Stomach (tissue), 9 donors: ENCODE results near the gene ATG10. TPM values are rescaled to one million over a fixed set of nuclear protein-coding genes. Genes with fewer than 3 reads are reported as not detected.
A peak's percentile ranks its signal among the peaks of the same experiment; 100 is the strongest.

Experiments
- DNase-seq, 2 donors: peaks; one replicate each; pipeline versions ENCODE4 v3.0.0 to v3.0.0-alpha.2; 2013 to 2019
- H3K27ac ChIP-seq, 5 donors: fragments of 200-600 bp in 4 of 5; sonication (generic) in 4 of 5; one replicate each; pipeline ENCODE4 v1.5.1; 2013 to 2019; ENCODE audit warnings: mild to moderate bottlenecking in 1 of 5, moderate library complexity in 1 of 5
- H3K27me3 ChIP-seq, 3 donors: fragments of 200-600 bp; sonication (generic); one replicate each; pipeline ENCODE4 v1.5.1; 2017 to 2019; ENCODE audit warnings: mixed run types in 1 of 3
- H3K36me3 ChIP-seq, 4 donors: fragments of 200-600 bp; sonication (generic); 1 replicate in 3 of 4; 2 replicates in 1 of 4; pipeline ENCODE4 v1.5.1; 2016 to 2019
- H3K4me1 ChIP-seq, 4 donors: fragments of 200-600 bp; sonication (generic); one replicate each; pipeline ENCODE4 v1.5.1; 2016 to 2019
- H3K4me3 ChIP-seq, 4 donors: fragments of 200-600 bp; sonication (generic) in 3 of 4; one replicate each; pipeline ENCODE4 v1.5.1; 2016 to 2019; ENCODE audit warnings: mild to moderate bottlenecking in 1 of 4
- H3K9me3 ChIP-seq, 4 donors: fragments of 200-600 bp; sonication (generic); one replicate each; pipeline ENCODE4 v1.5.1; 2016 to 2019
- CTCF ChIP-seq, 7 experiments: fragments of 450-650 bp in 4 of 7; fragments of 200-600 bp in 3 of 7; sonication (generic) in 3 of 7; IDR thresholded peaks; one replicate each; pipeline ENCODE4 v1.5.1; 2016 to 2019; ENCODE audit warnings: antibody characterized with exemption in 7 of 7, control low read depth in 2 of 7, mild to moderate bottlenecking in 1 of 7
- EP300 ChIP-seq: sonication (generic); formaldehyde crosslinking; IDR thresholded peaks from one replicate; pipeline ENCODE4 v1.6.1; 2017; ENCODE audit warnings: antibody characterized with exemption
- POLR2A ChIP-seq, 4 donors: fragments of 450-650 bp; IDR thresholded peaks; one replicate each; pipeline ENCODE4 v1.6.1; 2016; ENCODE audit warnings: antibody characterized with exemption in 4 of 4, control low read depth in 2 of 4, mild to moderate bottlenecking in 1 of 4, moderate library complexity in 1 of 4
- POLR2AphosphoS5 ChIP-seq, 3 donors: sonication (generic); formaldehyde crosslinking; IDR thresholded peaks; one replicate each; pipeline ENCODE4 v1.6.1; 2016; ENCODE audit warnings: antibody characterized with exemption in 3 of 3
- WGBS, 5 donors: extraction: QIAGEN DNeasy Blood & Tissue Kit in 3 of 5; methylation state at CpG; one replicate each; pipeline versions ENCODE4 v1.1.5 to v1.1.7; 2013 to 2018; 5-methylcytosine and 5-hydroxymethylcytosine counted together
- intact Hi-C: fragments of 100-400 bp; cut with DNase I; formaldehyde crosslinking; loops from one replicate; pipeline ENCODE4 v1.15.1; 2023; ENCODE audit warnings: low total_unique reads
- polyA plus RNA-seq, 3 donors: library from polyadenylated mRNA; stranded (reverse); fragments of 200-250 nt; gene quantifications; one replicate each; pipeline ENCODE4 v1.2.3, GENCODE V29; 2013
- total RNA-seq, 5 donors: library from RNA; depleted of rRNA; stranded (reverse); fragments of >200 nt; gene quantifications; one replicate each; pipeline versions ENCODE4 v1.1.0 to v1.2.3, GENCODE V29; 2014 to 2016
- donor health status: healthy with polysubstance abuse.
- donor health status: Bipolar disorder and iron deficiency.
- donor health status: healthy.

ATG10 gene
- total and polyA plus RNA-seq, 8 donors: 0.58 to 16.5 (median 4.3) TPM

- no peaks in the 10 kb centered on the region for H3K27me3 ChIP-seq
- TF ChIP-seq POLR2A (IDR thresholded peaks at IDR 0.05) (no peak), EP300 (no peak), CTCF (IDR thresholded peaks at IDR 0.05) (no peak), POLR2AphosphoS5 (IDR thresholded peaks at IDR 0.05) (no peak)
- WGBS, 5 donors: 41 to 70% (median 45%) methylated on average over 1 of the region's 1 CpG
- H3K9me3 ChIP-seq: no peaks in the 10 kb centered on the region
- no peak for DNase-seq
- intact Hi-C loops: no loop called here
- H3K4me1 ChIP-seq: no peaks in the 10 kb centered on the region
- no peak overlapping the region for H3K27ac ChIP-seq
- no peaks in the 10 kb centered on the region for H3K36me3 ChIP-seq
- H3K4me3 ChIP-seq: no peak overlapping the region
Observed at GRCh38 chr5:82217917-82218316, 246.1 kb downstream of the ATG10 start.

GRCh38 chr5:82218374-82219156 is 246.7 kb downstream of the ATG10 start:
- intact Hi-C loops: no loop called here
- DNase-seq: peak in 1 of 2 donors; percentile 37
- H3K27ac ChIP-seq: no peak overlapping the region
- H3K4me3 ChIP-seq: no peak overlapping the region
- no peaks in the 10 kb centered on the region for H3K27me3 ChIP-seq
- no peaks in the 10 kb centered on the region for H3K4me1 ChIP-seq
- H3K36me3 ChIP-seq: no peaks in the 10 kb centered on the region
- 83 to 94% (median 85%) methylated on average over 7 of the region's 7 CpGs for WGBS, 5 donors
- TF ChIP-seq EP300 (no peak), CTCF (IDR thresholded peaks at IDR 0.05) (no peak), POLR2AphosphoS5 (IDR thresholded peaks at IDR 0.05) (no peak), POLR2A (IDR thresholded peaks at IDR 0.05) (no peak)
- H3K9me3 ChIP-seq: no peaks in the 10 kb centered on the region

- DNase-seq: no peak
- TF ChIP-seq POLR2AphosphoS5 (IDR thresholded peaks at IDR 0.05) (no peak), EP300 (no peak), POLR2A (IDR thresholded peaks at IDR 0.05) (no peak), CTCF (IDR thresholded peaks at IDR 0.05) (no peak)
- Histone ChIP-seq H3K9me3 (no peaks in the 10 kb centered on the region), H3K4me3 (no peak overlapping the region), H3K4me1 (no peaks in the 10 kb centered on the region), H3K27me3 (no peaks in the 10 kb centered on the region), H3K36me3 (no peaks in the 10 kb centered on the region), H3K27ac (no peak overlapping the region)
- 94 to 100% (median 95%) methylated on average over 2 of the region's 2 CpGs for WGBS, 5 donors
- intact Hi-C loops: no loop called here
Observed at GRCh38 chr5:82221020-82221419, 249.2 kb downstream of the ATG10 start.

GRCh38 chr5:82222597-82223574 is 251.1 kb downstream of the ATG10 start:
- intact Hi-C loops: no loop called here

More at GRCh38 chr5:82222597-82223574, 251.1 kb downstream of the ATG10 start:
- Histone ChIP-seq H3K4me3 (no peak overlapping the region), H3K4me1 (no peaks in the 10 kb centered on the region), H3K27me3 (no peaks in the 10 kb centered on the region), H3K9me3 (no peaks in the 10 kb centered on the region), H3K36me3 (no peaks in the 10 kb centered on the region), H3K27ac (no peak overlapping the region)
- no peak for DNase-seq
- 66 to 77% (median 71%) methylated on average over 5 of the region's 5 CpGs for WGBS, 5 donors
- TF ChIP-seq POLR2AphosphoS5 (IDR thresholded peaks at IDR 0.05): no peak
- no peak for TF ChIP-seq EP300
- no peak for TF ChIP-seq POLR2A (IDR thresholded peaks at IDR 0.05)
- TF ChIP-seq CTCF (IDR thresholded peaks at IDR 0.05): no peak
